ENCODE data around the gene SMARCE1.

Gene SMARCE1

DNA sequence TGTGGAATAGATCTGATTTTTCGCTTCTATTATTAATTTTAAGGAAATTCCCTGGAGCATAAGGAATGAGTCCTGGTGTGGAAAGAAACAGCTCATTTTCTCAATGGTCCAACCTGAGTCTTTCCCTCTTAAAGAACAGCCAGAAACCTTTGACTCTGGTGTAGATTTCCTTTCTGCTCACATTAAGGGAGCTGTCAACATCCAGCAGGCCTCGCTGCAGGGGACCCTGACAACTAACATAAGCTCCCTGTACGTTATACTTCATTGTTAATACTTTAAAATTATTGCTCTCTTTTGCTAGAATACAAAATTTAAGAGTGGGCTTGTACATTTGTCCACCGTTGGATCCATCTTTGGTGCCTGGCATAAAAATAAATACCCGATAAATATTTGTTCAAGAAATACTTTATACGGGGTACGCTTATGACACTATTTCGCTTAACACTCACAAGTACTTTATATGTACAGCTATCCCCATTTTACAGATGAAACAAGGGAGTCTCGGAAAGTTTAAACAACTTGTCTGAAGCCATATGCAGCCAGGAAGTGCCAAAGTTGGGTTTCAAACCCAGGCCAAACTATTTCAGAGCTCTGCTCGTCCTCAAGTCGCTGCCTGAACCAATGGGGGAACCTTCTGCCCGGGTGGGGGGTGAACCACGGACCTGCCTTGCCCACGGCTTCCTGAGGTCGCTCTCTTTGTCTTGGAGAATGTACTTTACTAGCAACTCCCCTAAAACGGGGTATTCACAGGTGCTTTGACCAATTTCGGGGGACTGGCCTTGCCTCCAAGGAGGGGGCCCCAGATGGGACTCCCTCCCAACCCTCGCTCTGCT lies 611 bp downstream of the SMARCE1 start:
- no peak for DNase-seq (ENCODE audit: low spot score)

DNA sequence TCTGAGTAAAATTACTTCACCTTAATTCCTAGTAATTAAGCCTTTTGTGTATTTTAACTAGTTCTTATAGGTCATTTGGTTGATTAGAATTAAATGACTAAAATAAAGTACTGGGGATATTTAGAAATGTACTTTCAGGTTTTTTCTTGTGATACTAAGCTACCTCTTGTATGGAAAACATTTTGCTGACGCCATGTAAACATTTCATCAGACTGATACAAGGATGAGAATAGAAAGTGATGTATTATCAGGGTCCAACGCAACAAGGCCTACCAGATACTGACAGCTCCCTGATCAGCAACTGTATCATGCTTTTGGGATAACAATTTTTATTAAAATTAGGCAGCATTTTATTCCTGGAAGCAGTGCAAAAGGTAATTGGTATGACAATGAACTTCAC lies 1.7 kb downstream of the SMARCE1 start:
- DNase-seq (ENCODE audit: low spot score): no peak

DNA sequence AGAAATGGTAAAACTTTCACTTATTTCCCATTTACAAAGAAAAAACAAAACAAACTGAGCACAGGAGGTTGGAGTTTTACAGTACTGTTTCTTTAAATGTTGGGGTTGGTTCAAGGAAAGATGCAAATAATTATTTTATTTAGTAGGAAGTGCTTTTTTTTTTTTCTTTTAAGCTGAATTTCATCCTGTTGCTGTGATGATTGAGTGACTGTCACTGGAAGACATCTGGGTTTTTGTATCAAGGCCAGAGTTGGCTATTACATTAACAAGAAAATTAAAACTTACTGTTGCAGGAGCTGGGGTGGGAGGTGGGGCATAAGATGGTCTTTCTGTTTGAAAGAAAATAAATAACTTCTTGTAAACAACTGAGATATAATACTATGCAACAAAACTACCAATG lies 2.3 kb downstream of the SMARCE1 start:
- DNase-seq (ENCODE audit: low spot score): no peak

DNA sequence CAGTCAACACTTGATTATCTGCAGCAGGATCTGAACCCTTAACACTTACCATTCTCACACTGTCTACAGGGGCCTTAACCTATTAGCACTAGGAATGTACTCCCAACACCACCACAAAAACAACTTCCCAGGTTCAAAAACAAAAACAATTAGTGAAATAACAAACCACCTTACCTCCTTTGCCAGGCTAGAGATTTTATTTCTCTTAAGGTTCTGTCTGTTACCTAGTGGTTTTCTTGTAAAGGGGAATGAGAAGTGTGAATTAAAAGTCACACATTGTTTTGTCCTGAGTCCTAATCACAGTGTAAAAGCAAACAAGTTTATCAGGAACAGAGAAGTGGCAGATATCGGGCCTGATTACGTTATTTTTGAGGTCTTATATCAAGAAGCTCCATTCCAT lies 9.7 kb downstream of the SMARCE1 start:
- no peak for DNase-seq (ENCODE audit: low spot score)

DNA sequence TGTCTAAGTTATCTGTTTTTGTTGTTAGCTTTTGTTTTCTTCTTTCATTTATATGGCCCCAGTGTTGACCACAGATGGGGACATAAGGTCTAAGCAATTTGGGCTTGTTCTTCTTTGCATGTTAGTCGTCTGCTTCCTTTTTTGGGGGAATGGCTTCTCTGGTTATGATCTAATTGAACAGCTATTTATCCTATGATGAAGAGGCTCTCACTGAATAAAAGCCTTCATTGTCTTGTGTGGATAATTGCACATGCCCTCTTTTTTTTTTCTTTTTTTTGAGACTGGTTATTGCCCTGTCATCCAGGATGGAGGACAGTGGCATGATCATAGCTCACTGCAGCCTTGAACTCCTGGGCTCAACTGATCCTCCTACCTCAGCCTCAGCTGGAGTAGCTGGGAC lies 13.7 kb downstream of the SMARCE1 start:
- DNase-seq (ENCODE audit: low spot score): no peak

DNA sequence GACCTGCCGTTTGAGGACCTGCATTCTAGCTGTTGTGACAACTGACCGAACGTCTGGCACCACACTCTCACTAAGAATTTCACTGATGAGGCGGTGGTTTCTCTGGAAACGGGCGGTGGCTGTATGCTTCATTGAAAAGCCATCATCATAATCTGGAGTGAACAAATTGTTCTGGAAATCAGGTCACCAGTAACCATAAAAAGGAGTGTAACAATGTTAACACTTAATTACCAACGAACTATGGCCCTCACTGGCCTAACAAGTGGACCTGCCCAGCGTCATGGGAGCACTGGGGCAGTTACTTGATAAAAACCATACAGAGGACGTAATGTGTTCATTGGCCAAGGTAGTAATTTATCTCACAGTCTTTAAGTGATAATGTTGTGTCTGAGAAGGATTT lies 15.4 kb downstream of the SMARCE1 start:
- peak; percentile 88 for DNase-seq (ENCODE audit: low spot score)

DNA sequence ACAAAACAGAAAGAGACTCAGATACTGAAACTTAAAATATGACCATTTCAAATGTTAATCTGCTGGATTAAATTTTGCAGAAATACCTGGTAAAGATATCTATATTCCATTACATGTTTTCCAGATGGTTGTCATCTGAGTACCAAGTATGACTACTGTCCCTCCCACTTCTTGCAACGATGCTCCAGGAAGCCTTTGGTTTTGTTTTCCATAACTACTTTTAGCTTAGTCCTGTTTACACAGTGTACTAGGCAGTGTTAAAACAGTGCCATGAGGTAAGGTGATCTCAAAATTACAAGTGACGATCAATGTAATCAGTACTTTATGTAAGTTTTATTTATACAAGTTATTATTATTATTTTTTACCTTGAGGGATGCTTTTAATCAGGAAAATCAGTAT lies 17.8 kb downstream of the SMARCE1 start:
- no peak for DNase-seq (ENCODE audit: low spot score)

DNA sequence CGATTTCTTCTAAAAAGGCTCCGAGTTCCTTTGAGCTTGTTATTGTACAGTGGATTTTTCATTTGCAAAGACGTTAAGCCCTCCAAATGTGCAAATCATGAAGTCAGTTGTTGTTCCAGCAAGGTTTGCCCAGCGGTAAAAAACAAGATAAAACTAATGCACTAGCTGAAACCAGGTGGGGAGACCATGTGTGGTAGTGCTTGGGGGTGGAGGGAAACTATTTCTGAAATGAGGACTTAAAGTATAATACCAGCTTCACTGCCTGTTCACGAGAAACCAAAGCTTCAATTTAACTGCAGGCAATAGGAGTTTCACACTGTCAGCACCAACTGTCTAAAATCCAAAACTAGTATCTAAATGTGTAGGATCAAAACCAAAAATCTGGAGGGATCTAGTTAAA lies 22.3 kb downstream of the SMARCE1 start:
- DNase-seq (ENCODE audit: low spot score): no peak

DNA sequence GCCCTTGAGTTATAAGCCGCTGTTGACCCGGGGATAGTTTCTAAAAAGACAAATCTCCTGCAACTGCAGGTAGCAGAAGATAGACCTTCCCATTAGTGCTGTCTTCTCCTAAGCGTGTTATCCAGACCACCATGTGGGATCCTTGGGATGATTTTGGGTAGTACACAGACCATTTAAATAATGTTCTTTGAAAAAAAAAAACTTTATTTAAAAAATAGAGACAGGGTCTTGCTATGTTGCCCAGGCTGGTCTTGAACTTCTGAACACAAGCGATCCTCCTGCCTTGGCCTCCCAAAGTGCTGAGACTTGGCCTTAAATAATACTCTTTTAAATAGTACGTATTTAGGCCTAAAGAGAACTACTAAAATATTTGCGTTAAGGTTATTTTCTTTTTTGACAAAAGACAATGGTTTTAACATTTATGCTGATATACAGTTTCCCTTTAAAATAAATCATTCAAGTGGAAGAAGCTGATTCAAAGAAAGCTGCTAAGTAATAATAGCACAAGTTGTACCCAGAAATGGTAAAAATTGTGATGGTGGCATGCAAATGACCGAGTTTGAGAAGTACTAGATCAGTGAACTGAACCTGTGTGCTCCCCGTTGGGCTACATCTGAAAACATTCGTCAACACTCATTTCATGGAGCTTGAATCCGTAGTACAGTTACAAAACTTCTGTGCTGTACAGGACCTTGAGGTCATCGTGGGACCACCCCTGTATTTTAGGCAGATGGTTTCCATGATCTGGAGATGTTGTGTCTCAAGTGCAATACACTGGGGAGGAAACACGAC lies 24.0 kb downstream of the SMARCE1 start:
- no peak for DNase-seq (ENCODE audit: low spot score)

DNA sequence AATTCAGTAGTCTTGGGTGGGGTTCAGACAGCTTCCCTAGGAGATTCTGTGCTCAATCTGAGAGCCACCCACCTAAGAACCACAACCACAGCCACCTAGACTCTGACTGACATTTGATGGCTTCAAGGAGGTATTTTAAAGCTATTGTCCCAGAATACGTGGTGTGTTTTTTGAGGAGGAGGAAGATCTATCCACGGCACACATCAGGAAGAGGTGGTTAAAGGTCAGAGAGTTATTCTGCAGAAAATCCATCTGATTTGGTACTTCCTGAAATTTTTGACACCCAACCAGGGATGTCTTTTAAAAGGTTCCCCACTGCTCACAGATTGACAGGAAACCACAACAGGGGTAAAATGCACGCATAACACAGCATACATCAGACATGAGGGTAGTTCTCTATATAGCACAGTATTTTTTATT lies 25.1 kb downstream of the SMARCE1 start:
- no peak for DNase-seq (ENCODE audit: low spot score)

DNA sequence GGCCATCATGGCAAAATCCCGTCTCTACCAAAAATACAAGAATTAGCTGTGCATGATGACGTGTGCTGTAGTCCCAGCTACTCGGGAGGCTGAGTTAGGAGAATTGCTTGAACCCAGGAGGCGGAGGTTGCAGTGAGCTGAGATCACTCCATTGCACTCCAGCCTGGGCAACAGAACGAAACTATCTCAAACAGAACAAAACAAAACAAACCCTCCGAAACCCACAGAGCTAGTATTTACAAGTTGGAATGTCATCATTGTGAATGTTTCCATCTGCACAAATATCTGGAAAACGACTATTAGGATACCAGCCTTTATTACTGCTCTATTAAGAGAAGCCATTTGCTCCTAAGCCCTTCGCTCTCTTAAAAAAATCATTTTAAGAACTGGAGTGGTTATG lies 26.0 kb downstream of the SMARCE1 start:
- no peak for DNase-seq (ENCODE audit: low spot score)

DNA sequence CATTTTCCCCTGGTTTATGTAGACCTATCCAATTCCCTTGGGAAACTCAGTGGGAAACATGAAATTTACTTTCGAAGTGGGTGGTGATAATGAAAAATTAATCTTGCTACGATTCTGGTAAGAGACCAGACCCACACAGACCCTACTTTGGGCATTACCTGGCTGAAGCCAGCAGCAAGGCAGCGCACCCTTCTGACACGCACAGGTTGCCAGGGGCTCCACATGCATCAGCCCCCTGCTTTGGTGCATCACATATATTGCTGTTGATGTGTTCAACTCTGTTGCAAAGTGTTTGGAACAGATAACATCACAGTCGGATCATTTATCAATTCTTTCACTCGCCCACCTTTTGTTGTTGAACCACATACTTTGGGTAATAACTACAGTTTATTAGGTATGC lies 26.6 kb downstream of the SMARCE1 start:
- no peak for DNase-seq (ENCODE audit: low spot score)

DNA sequence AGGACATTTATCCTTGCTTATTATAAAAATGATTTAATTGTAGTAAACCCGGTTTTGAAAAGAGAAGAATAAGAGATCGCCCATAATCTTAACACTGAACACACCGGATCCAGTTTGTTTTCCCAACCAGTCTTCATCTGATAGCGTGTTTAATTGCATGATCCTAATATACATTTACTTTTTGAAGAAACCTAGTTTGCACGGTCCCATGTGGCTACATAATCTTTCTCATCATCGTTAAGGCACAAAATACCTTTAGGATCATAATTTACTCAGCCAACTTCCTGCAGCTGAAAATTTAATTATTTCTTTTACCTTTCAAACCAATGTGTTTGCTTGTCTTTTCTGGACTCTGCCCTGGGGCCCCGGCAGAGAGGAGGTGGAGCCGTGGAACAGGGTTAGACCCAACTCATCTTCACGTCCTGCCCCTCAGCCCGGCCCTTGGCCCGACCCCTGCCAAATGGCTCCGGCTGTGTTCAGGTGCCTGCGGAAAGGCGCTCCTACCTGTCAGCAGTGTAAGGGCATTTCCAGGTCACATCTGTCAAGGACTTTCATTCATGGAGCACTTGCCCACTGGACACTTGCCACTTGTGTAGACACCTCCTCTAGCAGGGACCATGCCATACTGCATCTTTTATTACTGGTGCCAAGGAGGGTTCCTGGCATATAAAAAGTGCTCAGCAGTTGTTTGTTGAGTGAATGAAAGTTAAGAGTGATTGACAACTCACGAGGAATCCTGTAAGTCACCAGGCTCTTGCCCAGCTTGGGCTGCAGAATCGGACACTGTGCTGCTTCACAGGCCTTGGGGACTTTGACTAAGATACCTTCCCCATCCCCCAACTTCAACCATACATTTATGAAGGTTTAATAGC lies 28.6 kb downstream of the SMARCE1 start:
- DNase-seq (ENCODE audit: low spot score): no peak

DNA sequence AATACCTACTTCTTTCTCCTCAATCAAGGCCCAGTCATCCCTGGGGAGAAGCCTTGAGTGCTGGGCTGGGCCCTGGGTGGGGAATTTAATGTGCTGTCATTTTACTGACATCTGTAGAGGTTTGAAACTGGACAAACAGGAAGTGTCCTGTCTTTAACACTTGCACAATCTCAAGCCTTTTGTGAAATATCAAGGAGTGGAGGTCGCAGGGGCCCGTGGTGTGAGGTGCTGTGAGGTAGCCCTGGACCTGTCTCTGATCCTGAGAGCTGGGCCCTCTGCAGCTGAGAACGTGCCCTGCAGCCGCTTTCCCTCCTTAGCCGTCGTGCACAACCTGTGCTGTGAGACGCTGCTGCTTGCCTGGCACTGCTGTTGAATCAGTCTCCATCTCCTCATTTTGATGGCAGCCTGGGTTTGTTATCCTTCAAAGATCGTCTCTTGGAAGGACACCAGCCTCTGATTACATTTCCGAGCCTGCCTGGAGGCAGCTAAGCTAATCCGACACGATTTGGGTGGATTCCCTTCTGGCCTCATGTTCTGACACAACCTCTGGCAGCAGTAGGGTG lies 29.9 kb downstream of the SMARCE1 start:
- peak; percentile 48 for DNase-seq (ENCODE audit: low spot score)

DNA sequence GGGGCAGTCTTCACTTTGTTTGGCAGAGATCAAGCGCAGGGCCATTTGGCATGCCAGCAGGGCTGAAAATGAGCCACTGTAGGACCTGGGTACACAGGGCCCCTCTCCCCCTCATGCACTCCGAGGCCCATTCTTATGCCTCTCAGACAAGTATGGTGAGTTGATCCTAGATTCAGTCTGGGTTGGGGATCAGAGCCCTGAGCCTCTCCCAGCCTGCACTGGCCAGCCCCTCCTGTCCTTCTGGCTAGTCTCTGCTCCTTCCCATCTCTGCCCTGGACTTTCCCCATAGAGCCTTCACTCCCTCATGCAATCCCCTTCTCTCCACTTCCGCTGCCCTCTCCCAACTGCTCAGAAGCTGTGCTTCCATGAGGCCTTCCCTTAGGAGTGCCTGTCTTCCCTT lies 31.0 kb downstream of the SMARCE1 start:
- no peak for DNase-seq (ENCODE audit: low spot score)

DNA sequence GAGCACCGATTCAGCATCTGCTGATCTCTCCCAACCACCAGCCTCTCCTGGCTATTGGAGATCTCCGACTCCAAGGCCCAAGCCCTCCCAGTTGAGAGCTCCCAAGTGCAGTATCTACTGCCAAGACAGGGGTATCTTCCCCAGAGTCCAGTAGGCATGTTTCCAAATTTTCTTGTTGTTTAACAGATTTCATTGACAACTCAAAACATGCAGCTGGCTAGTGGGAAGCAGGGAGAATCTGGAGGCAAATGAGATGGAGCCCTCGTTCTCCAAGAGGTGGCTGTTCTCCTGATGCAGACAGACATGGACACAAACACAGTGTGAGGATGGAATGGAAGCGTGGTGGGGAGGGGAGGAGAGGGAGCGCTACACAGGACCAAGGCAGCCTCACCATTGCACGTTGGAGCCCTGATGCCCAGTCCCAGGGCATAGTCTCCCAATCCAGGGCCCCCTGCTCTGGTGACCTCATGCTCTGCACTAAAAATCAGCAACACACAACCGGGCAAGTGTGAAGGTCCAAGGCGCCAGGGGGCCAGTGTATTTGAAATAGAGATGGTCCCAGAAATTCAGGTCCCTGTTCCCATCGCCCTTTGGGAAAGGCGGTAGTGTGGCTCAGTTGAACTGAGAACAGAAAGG lies 31.7 kb downstream of the SMARCE1 start:
- DNase-seq (ENCODE audit: low spot score): no peak

DNA sequence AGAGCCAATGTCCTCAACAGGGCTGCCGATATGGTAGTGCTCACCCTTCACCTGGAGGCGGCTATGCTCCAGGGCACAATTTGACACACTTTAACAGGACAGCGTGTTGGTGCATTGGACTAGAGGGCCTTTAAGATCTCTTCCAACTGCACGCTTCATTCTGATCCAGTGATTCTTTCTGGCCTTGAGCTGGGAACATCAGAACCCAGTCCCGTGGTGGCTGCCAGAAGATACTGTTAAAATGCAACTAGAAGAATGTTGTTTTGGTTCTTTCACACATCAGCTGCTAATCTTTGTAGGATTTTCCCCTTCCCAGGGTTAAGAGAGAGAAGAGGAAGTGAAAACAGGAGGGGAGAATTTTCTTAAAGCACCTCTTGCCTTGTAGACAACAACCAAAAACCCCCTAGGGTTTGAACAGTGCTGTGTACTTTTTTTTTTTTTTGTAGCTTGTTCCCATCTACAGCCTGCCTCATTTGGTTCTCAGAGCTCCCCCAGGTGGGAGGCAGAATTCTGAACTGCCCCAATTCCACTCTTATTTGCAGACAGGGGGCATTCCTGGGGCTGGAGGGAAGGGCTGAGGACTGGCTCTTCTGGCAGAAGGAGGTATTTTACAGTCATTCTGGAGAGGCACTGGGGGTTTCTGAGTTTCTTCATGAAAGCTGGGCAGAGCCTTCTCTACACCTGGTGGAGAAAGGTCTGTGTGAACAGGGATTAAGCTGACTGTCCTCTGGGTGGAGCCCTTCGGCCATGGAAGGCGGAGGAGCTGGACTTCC lies 32.4 kb downstream of the SMARCE1 start:
- DNase-seq (ENCODE audit: low spot score): peak; percentile 72

DNA sequence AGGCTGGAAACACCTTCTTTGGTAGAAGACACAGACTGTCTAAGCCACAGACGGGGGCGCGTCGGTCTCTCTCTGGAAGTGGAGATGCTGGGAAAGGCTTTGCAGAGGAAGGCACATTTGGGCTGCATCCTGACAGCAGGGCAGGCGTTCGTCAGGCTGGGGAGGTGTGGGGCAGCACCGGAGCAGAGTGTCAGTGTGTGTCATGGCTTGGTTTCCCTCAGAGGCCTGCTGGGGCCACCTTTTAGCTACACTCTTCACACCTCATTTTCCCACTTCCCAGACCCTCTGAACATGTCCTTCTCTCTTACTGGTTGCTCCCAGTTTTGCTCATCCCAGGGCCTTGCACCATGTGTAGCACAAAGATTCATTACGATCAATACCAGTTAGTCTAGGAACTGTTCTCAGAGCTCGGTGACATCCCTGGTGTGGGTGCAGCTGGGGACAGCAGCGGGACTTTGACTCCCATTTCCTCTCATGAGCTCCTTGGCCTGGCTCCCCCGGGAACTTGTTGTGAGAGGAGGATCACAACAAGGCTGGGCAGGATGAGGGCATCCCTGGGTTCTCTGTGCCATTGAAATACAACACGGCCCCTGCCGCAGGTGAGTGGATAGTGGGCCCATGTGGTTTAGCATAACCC lies 33.1 kb downstream of the SMARCE1 start:
- DNase-seq (ENCODE audit: low spot score): no peak

DNA sequence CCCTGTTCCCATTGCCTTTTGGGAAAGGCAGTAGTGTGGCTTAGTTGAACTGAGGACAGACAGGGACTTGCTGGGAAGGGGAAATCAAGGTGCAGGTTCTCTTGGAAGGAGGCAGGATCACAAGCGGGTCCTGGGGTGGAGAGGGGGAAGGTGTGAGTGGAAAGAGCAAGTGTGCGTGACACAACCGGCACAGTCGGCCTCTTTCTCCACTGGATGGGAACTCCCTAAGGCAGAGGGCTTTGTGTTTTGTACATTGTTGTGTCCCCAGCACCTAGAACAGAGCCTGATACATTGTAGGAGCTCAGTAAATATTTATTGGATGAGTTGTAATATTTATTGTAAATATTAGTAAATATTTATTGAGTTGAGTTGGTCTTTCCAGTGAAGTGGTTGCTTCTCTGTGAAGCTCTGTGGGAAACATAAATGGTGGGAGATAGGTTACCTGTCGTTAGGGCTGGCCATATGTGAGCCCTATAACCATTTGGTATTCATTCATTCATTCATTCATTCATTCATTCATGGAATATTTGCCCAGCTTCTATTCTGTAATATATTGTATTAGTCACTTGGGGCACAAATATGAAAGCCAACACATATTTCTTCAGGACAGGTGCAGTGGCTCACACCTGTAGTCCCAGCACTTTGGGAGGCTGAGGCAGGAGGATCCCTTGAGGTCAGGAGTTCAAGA lies 34.0 kb downstream of the SMARCE1 start:
- DNase-seq (ENCODE audit: low spot score): no peak
